Activated gamma-delta T cell (primary cell): ENCODE results near the gene SSNA1.
A peak's percentile ranks its signal among the peaks of the same experiment; 100 is the strongest.
"Not testable (repeated sequence)": the region's sequence is repeated elsewhere in the genome, so short reads cannot be mapped to it uniquely, and the experiment has no call there.

Experiments used
- DNase-seq: peaks from one replicate; lab custom pipeline; 2025; lab: John Stamatoyannopoulos, UW

The SSNA1 gene

DNA sequence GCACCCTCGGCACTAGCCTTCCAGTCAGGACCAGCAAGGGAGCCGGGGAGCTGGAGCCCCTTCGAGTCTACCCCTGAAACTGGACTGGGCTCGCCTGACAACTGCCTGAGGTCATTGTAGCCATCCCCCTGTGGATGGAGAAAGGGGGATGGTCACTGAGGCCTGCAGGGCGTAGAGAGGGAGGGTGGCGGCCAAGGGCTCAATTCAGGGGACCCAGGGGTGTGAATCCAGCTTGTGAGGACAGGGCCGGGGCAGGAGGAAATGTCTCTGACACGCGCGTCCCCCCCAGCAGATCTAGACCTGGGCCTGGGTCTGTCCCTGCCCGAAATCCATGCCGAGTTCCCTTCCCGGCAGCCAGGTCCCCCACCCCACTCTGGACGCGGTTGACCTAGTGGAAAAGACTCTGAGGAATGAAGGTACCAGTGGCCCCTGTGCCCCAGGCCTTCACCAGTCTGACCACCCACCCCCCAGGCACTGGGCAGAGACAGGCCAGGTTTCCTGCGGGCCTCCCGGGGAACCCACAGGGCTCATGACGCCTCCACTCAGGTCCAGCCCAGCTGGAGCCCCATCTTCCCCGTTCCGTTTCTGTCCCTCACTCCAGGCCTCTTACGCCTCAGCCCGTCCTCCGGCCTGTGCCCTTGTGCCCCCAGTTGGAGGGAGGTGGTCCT is 43.0 kb downstream of the SSNA1 start:
- DNase-seq: no peak

GRCh38 chr9:137232101-137232500 is 43.6 kb downstream of the SSNA1 start:
- DNase-seq: no peak

DNA sequence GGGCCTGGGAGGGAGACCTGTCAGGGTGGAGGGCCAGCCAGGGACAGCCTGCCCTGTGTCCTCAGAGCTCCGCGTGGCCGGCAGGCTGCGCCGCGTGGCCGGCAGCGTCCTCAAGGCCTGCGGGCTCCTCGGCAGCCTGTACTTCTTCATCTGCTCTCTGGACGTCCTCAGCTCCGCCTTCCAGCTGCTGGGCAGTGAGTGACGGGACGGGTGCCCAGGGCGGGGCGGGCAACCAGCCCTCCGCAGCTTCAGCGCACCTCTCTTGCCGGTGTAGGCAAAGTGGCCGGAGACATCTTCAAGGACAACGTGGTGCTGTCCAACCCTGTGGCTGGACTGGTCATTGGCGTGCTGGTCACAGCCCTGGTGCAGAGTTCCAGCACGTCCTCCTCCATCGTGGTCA is 44.0 kb downstream of the SSNA1 start:
- no peak for DNase-seq

- no peak for DNase-seq
Measured at GRCh38 chr9:137233143-137233980, 44.9 kb downstream of the SSNA1 start.

- no peak for DNase-seq
Measured at GRCh38 chr9:137234055-137234697, 45.7 kb downstream of the SSNA1 start.

DNA sequence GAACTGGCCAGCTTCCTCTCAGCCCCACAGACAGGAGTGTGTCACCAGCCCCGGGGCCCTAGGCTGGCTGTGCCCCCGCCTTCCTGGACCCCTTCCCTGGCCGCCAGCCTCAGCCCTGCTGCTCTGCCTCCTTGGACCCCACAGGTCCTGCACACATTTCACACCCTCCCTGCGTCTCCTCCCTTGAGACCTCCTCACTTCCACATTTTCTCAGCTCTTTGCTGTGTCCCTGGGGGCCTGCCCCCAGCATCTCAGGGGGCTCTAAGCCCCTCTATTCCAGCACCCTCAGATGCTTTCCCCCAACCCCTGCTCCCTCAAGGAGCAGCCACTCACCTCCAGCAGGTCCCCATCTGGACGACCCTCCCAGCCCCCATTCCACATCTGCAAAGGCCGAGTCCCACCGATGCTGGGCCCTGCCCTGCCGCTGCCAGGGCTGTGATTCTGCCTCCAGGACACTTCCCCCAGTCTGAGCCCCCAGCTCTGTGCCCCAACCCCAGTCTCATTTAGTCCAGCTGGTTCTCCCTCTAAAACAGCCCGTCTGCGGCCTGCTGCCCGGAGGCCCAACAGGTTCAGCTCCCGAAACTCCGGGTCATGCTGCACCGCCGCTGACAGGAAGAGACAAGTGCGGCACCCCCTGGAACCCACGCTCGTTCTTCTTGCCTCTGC is 46.4 kb downstream of the SSNA1 start:
- no peak for DNase-seq

- DNase-seq: no peak
Measured at GRCh38 chr9:137235424-137236237, 47.2 kb downstream of the SSNA1 start.

DNA sequence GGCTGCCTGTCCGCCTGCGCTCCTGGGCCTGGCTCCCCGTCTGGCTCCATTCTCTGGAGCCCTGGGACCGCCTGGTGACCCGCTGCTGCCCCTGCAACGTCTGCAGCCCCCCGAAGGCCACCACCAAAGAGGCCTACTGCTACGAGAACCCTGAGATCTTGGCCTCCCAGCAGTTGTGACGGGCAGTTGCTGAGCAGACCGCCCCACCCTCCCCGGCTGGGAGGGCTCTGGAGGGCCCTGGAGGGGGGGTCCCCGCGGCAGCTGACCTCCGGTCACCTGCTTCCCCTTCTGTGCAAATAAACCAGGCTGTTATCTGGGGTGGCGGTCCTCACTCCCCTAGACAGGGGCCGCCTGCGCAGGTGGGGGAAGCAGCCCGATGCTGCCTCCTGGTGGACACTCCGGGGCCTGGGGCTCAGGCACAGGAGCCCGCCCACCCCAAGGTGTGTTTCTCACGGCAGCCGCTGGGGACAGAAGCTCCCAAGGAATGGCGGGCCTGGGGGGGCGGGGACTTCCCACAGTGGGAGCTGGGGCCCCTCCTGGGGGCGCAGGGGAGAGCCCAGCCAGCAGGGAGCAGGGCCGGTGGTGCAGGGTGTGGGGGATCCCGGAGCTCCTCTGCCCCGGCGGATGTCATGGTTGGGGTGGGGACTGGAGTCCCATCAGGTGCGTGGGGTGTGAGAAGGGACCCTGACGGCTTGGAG is 47.9 kb downstream of the SSNA1 start:
- peak; percentile 66 for DNase-seq

GRCh38 chr9:137236936-137237421 is 48.5 kb downstream of the SSNA1 start:
- no peak for DNase-seq

GRCh38 chr9:137237759-137238726 is 49.6 kb downstream of the SSNA1 start:
- DNase-seq: no peak

GRCh38 chr9:137239541-137240200 is 51.2 kb downstream of the SSNA1 start:
- DNase-seq: not testable (repeated sequence)
